A673 (cell line): ENCODE data around the gene TMIE. TPM values are rescaled to one million over a fixed set of nuclear protein-coding genes. Genes with fewer than 3 reads are reported as not detected.

Source experiments
- BruUV-seq: library from RNA; stranded (reverse); fragments of 400-500 nt; replicated peaks from 2 replicates; lab custom pipeline; 2021; lab: Mats Ljungman, UMichigan
- CTCF ChIA-PET: fragments of 300-600 bp; sonication (Branson Sonifier 250); formaldehyde crosslinking; loops from one replicate; lab custom pipeline; 2022; ENCODE audit warnings: antibody characterized with exemption; lab: Charles Lee
- POLR2A ChIA-PET: fragments of 300-600 bp; sonication (Branson Sonifier 250); formaldehyde crosslinking; loops from one replicate; lab custom pipeline; 2022; ENCODE audit warnings: antibody characterized with exemption; ENCODE audit not compliant: low non-redundant PET; lab: Charles Lee
- DNase-seq: peaks from one replicate; pipeline ENCODE4 v3.0.0-alpha.2; 2015; ENCODE audit warnings: low spot score
- H3K27ac ChIP-seq: fragments of 200-600 bp; sonication (generic); 2 replicates; pipeline ENCODE4 v1.5.1; 2016; ENCODE audit warnings: mixed run types, low read depth, mild to moderate bottlenecking, mixed read lengths, antibody characterized with exemption, low read length; ENCODE audit not compliant: poor library complexity, severe bottlenecking
- H3K27me3 ChIP-seq: fragments of 200-600 bp; sonication (generic); replicated peaks from 2 replicates; pipeline ENCODE4 v1.6.1; 2017; ENCODE audit warnings: mixed run types, low read depth, mild to moderate bottlenecking, mixed read lengths, antibody characterized with exemption, low read length; ENCODE audit not compliant: insufficient read depth, poor library complexity
- H3K36me3 ChIP-seq: fragments of 200-600 bp; sonication (generic); 2 replicates; pipeline ENCODE4 v1.6.1; 2016; ENCODE audit warnings: mixed run types, mild to moderate bottlenecking, mixed read lengths, antibody characterized with exemption, low read length; ENCODE audit not compliant: insufficient read depth, poor library complexity, severe bottlenecking
- H3K4me1 ChIP-seq: fragments of 200-600 bp; sonication (generic); 2 replicates; pipeline ENCODE4 v1.6.1; 2017; ENCODE audit warnings: mixed run types, mild to moderate bottlenecking, mixed read lengths, antibody characterized with exemption, low read length; ENCODE audit not compliant: insufficient read depth, poor library complexity, severe bottlenecking
- H3K4me3 ChIP-seq: fragments of 200-600 bp; sonication (generic); 2 replicates; pipeline ENCODE4 v1.5.1; 2016; ENCODE audit warnings: low read depth, mixed run types, mild to moderate bottlenecking, mixed read lengths, low read length; ENCODE audit not compliant: poor library complexity, severe bottlenecking
- H3K9me3 ChIP-seq: fragments of 200-600 bp; sonication (generic); 2 replicates; pipeline ENCODE4 v1.6.1; 2016; ENCODE audit warnings: mixed run types, low read depth, mild to moderate bottlenecking, mixed read lengths, antibody characterized with exemption, low read length; ENCODE audit not compliant: poor library complexity, severe bottlenecking
- EZH2 ChIP-seq: fragments of 200-600 bp; sonication (generic); IDR thresholded peaks from 2 replicates; pipeline ENCODE4 v1.6.1; 2017; ENCODE audit warnings: borderline replicate concordance, low read depth, mild to moderate bottlenecking, mixed read lengths, antibody characterized with exemption, low read length; ENCODE audit not compliant: poor library complexity, severe bottlenecking
- intact Hi-C: fragments of 100-400 bp; cut with micrococcal nuclease; formaldehyde crosslinking; loops from one replicate; pipeline ENCODE4 v1.10.0; 2022; ENCODE audit not compliant: unreplicated experiment
- total RNA-seq: library from RNA; stranded (reverse); gene quantifications from 2 replicates; pipeline ENCODE4 v1.2.3, GENCODE V29; 2021
- TF ChIP-seq, protein P1 (sequence below): fragments of 300-800, 200-600 bp; sonication (generic); conservative IDR thresholded peaks from 2 replicates; pipeline ENCODE4 v1.5.1; 2017; ENCODE audit warnings: low read depth, mild to moderate bottlenecking, antibody characterized with exemption, low read length, moderate library complexity, mixed read lengths

Gene TMIE
- total RNA-seq, 1 experiment from 2014 or later, result not detected

DNA sequence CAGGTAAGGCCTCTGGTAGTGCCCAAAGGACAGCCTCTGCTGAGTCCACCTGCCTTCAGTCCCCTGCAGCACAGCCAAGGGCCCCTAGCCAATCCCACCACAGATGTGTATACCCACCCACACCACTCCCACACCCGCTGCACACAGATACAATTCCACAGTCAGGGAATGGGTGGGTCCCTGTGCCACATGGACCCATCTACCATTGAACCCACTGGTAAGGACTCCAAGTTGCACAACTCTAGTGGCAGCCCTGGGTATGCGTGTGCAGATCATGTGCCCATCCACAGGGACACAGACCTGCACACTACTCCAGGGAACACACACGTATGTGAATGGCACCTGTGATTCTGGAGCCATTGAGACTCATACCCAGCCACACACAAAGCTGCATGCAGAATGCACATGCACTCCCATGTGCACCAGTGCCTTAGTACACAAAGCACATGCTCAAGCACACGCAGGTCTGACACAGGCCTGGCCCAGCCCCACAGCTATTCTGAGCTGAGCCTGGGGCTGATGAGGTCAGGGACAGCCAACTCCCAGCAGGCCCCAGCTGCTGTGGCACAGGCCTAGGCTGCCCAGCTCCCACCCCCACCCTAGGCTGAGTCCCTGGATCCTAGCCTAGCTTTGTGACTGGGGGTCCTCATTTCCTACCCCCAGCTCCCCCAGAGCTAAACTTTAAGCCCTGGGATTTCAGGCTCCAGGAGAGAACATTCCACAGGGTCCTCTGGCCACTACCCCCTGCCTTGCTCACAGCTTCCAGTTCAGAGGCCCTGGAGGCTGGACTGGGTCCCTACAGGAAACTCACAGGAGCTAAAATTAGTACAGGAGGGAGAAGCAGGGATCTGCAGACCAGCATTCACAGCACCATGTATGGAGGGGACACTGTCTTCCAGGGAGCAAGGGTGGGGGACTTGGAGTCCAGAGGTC lies 5.0 kb upstream of the TMIE start:
- Histone ChIP-seq H3K4me3 (no peak overlapping the region), H3K36me3 (no peaks in the 10 kb centered on the region), H3K27ac (no peak overlapping the region), H3K4me1 (no peaks in the 10 kb centered on the region), H3K9me3 (no peaks in the 10 kb centered on the region), H3K27me3 (no peaks in the 10 kb centered on the region)
- TF ChIP-seq, protein P1, sequence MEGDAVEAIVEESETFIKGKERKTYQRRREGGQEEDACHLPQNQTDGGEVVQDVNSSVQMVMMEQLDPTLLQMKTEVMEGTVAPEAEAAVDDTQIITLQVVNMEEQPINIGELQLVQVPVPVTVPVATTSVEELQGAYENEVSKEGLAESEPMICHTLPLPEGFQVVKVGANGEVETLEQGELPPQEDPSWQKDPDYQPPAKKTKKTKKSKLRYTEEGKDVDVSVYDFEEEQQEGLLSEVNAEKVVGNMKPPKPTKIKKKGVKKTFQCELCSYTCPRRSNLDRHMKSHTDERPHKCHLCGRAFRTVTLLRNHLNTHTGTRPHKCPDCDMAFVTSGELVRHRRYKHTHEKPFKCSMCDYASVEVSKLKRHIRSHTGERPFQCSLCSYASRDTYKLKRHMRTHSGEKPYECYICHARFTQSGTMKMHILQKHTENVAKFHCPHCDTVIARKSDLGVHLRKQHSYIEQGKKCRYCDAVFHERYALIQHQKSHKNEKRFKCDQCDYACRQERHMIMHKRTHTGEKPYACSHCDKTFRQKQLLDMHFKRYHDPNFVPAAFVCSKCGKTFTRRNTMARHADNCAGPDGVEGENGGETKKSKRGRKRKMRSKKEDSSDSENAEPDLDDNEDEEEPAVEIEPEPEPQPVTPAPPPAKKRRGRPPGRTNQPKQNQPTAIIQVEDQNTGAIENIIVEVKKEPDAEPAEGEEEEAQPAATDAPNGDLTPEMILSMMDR, result no peak
- no peak for TF ChIP-seq EZH2
- intact Hi-C loops, result no loop called here
- BruUV-seq, result no TSS peak
- CTCF ChIA-PET, result no interaction called here
- DNase-seq, result no peak
- POLR2A ChIA-PET, result interaction anchor here (0.5 kb wide), 1 partner anchor 194 kb away, joined by 13 read pairs; no protein-coding TSS in a partner anchor

DNA sequence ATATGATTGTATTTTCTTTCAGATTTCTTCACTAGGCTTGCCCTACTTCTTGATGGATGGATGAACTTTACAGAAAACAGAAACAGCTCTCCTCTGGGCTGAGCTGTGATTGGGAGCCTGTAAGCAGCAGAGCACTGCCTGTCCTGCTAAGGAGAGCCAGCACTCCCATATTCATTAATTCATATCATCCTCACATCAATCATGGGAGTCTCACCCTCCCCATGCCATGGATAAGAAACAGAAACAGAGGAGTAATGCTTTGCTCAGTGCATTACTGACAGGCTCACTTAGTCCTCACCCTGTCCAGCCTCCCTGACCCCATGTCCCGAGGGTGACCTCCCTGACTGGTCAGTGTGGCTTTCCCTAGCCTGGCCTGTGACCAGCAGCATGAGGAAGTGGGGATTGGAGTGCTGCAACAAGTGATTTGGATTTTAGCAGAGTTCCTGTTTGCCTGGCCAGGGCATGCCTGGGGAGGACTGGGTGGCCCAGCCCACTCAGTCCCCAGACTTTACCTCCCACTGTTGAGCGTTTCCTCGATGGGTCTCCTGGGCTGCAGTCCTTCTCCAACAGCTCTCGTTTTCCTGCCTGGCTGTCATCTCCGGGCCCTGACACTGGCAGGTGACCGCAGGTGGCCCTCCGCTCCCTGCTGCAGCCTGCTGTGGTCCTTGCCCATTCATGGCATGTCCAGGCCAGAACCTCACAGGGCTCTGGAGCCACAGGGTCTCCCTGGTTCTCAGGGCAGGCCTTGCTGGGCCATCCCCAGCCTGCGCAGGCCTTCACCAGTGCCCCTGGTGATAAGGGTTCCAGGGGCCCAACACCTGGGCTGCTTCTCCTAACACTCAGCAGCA lies 1.3 kb upstream of the TMIE start:
- Histone ChIP-seq H3K27me3 (no peaks in the 10 kb centered on the region), H3K4me1 (no peaks in the 10 kb centered on the region), H3K9me3 (no peaks in the 10 kb centered on the region), H3K36me3 (no peaks in the 10 kb centered on the region), H3K4me3 (no peak overlapping the region), H3K27ac (no peak overlapping the region)
- ChIA-PET POLR2A (no interaction called here), CTCF (no interaction called here)
- TF ChIP-seq, protein P1, result no peak
- no peak for TF ChIP-seq EZH2
- DNase-seq, result no peak
- no TSS peak for BruUV-seq
- intact Hi-C loops, result no loop called here

DNA sequence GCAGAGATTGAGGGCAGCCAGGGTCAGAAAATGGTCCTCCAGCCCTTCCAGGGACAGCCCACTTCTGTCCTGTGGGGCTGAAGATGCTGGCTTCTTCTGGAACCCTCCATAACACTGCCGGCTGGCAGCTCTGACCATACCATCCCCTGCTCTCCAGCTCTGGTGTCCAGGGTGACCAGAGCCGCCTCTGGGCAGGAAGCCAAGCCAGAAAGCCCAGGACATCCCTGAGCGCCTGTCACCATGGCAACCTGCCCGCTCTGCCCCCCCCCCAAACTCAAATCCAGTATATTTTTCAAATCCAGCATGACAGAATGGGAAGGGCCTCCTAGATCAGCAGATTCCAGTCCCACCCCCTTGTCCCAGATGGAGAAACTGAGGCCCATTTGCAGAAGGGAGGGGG lies 420 bp upstream of the TMIE start:
- Histone ChIP-seq H3K27ac (no peak overlapping the region), H3K4me1 (no peaks in the 10 kb centered on the region), H3K9me3 (no peaks in the 10 kb centered on the region), H3K27me3 (no peaks in the 10 kb centered on the region), H3K4me3 (no peak overlapping the region), H3K36me3 (no peaks in the 10 kb centered on the region)
- intact Hi-C loops, result no loop called here
- CTCF ChIA-PET, result no interaction called here
- POLR2A ChIA-PET, result no interaction called here
- no TSS peak for BruUV-seq
- no peak for DNase-seq
- TF ChIP-seq, protein P1, result no peak
- TF ChIP-seq EZH2, result no peak
